ENCODE results near the gene TSEN2. TPM values are rescaled to one million over a fixed set of nuclear protein-coding genes. Genes with fewer than 3 reads are reported as not detected.

The TSEN2 gene
- total RNA-seq, 1 experiment from 2014 or later = 22.0 TPM

GRCh38 chr3:12472796-12473195, 11.5 kb upstream of the TSEN2 start:
- Histone ChIP-seq H3K36me3 (ENCODE audit: control insufficient read depth, insufficient read depth, low read length) (no peaks in the 10 kb centered on the region), H3K27ac (ENCODE audit: low read length) (peak overlapping the region; percentile 84), H3K4me3 (ENCODE audit: low read depth in 2 of 2, low read length in 2 of 2) (no peak overlapping the region), H3K4me1 (ENCODE audit: control insufficient read depth, insufficient read depth, low read length) (peaks cover 11% of the 10 kb centered on the region), H3K9me3 (ENCODE audit: control insufficient read depth, insufficient read depth, low read depth, low read length) (no peaks in the 10 kb centered on the region), H3K27me3 (ENCODE audit: control insufficient read depth, insufficient read depth, low read length) (no peaks in the 10 kb centered on the region)
- ATAC-seq (no peak), DNase-seq (ENCODE audit: low read depth, low spot score) (no peak)
- in situ Hi-C loops (cut with HindIII; ENCODE audit: low pct_unique_long_range_greater_than_20kb, low sequenced_read_pairs) = no loop called here
- CTCF ChIA-PET = no interaction called here
- POLR2A ChIA-PET = no interaction called here
- no peak for TF ChIP-seq POLR2AphosphoS5 (IDR thresholded peaks at IDR 0.05; ENCODE audit: low read depth, low read length)
- no peak for TF ChIP-seq SIN3A (IDR thresholded peaks at IDR 0.05; ENCODE audit: borderline replicate concordance, insufficient read depth, low read depth, low read length)
- TF ChIP-seq CTCF (IDR thresholded peaks at IDR 0.05) = no peak
- TF ChIP-seq TCF7L2 (IDR thresholded peaks at IDR 0.05; ENCODE audit: low read depth, low read length) = no peak
- TF ChIP-seq, protein P1, sequence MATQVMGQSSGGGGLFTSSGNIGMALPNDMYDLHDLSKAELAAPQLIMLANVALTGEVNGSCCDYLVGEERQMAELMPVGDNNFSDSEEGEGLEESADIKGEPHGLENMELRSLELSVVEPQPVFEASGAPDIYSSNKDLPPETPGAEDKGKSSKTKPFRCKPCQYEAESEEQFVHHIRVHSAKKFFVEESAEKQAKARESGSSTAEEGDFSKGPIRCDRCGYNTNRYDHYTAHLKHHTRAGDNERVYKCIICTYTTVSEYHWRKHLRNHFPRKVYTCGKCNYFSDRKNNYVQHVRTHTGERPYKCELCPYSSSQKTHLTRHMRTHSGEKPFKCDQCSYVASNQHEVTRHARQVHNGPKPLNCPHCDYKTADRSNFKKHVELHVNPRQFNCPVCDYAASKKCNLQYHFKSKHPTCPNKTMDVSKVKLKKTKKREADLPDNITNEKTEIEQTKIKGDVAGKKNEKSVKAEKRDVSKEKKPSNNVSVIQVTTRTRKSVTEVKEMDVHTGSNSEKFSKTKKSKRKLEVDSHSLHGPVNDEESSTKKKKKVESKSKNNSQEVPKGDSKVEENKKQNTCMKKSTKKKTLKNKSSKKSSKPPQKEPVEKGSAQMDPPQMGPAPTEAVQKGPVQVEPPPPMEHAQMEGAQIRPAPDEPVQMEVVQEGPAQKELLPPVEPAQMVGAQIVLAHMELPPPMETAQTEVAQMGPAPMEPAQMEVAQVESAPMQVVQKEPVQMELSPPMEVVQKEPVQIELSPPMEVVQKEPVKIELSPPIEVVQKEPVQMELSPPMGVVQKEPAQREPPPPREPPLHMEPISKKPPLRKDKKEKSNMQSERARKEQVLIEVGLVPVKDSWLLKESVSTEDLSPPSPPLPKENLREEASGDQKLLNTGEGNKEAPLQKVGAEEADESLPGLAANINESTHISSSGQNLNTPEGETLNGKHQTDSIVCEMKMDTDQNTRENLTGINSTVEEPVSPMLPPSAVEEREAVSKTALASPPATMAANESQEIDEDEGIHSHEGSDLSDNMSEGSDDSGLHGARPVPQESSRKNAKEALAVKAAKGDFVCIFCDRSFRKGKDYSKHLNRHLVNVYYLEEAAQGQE (IDR thresholded peaks at IDR 0.05; ENCODE audit: insufficient read depth in 1 of 2, low read depth in 2 of 2, low read length in 1 of 2) = no peak
- intact Hi-C loops (cut with micrococcal nuclease; ENCODE audit: unreplicated experiment) = loop anchor here (10.0 kb wide), 2 partner anchors 68 to 178 kb away; no protein-coding TSS in a partner anchor
- no TSS peak for BruUV-seq (replicated peaks)

DNA sequence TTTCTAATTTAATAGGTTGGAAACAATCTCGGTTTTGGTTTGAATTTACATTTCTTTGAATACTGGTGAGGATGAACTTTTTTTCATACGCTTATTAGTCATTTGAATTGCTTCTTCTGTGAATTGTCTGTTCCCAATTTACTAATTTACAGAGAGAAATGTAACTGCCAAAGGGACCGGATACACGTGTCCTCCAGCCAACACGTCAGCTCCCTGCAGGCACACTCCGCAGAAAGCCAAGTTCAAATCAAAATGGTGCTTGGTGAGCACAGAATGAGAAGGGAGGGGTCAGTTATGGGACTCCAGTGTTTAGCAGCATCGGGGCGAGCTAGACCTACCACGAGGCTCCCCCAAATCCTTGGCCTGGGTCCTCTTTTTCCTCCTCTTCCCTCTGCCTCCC, 10.8 kb upstream of the TSEN2 start:
- in situ Hi-C loops (cut with HindIII; ENCODE audit: low pct_unique_long_range_greater_than_20kb, low sequenced_read_pairs) = no loop called here
- Histone ChIP-seq H3K27me3 (ENCODE audit: control insufficient read depth, insufficient read depth, low read length) (no peaks in the 10 kb centered on the region), H3K4me3 (ENCODE audit: low read depth in 2 of 2, low read length in 2 of 2) (no peak overlapping the region), H3K36me3 (ENCODE audit: control insufficient read depth, insufficient read depth, low read length) (no peaks in the 10 kb centered on the region), H3K9me3 (ENCODE audit: control insufficient read depth, insufficient read depth, low read depth, low read length) (no peaks in the 10 kb centered on the region), H3K4me1 (ENCODE audit: control insufficient read depth, insufficient read depth, low read length) (peaks cover 14% of the 10 kb centered on the region), H3K27ac (ENCODE audit: low read length) (peak overlapping the region; percentile 84; the same call in 1 of the 2 replicates)
- POLR2A ChIA-PET = no interaction called here
- CTCF ChIA-PET = no interaction called here
- no peak for ATAC-seq
- BruUV-seq (replicated peaks) = no TSS peak
- TF ChIP-seq CTCF (IDR thresholded peaks at IDR 0.05) (no peak), TCF7L2 (IDR thresholded peaks at IDR 0.05; ENCODE audit: low read depth, low read length) (no peak), SIN3A (IDR thresholded peaks at IDR 0.05; ENCODE audit: borderline replicate concordance, insufficient read depth, low read depth, low read length) (no peak), POLR2AphosphoS5 (IDR thresholded peaks at IDR 0.05; ENCODE audit: low read depth, low read length) (no peak)
- TF ChIP-seq, protein P1 (IDR thresholded peaks at IDR 0.05; ENCODE audit: insufficient read depth in 1 of 2, low read depth in 2 of 2, low read length in 1 of 2) = no peak
- intact Hi-C loops (cut with micrococcal nuclease; ENCODE audit: unreplicated experiment) = loop anchor here (10.0 kb wide), 2 partner anchors 69 to 179 kb away; no protein-coding TSS in a partner anchor
- DNase-seq (ENCODE audit: low read depth, low spot score) = no peak
